Erythroblast (primary cell): Measurements from ENCODE around the gene DIAPH3.

Experiments
- GATA1 ChIP-seq: IDR thresholded peaks from 2 replicates; pipeline ENCODE4 v1.6.1; 2011; ENCODE audit warnings: low read depth, mild to moderate bottlenecking, control low read depth, low read length, moderate library complexity
- POLR2A ChIP-seq: IDR thresholded peaks from 2 replicates; pipeline ENCODE4 v1.6.1; 2011; ENCODE audit warnings: mild to moderate bottlenecking, low read length

DNA sequence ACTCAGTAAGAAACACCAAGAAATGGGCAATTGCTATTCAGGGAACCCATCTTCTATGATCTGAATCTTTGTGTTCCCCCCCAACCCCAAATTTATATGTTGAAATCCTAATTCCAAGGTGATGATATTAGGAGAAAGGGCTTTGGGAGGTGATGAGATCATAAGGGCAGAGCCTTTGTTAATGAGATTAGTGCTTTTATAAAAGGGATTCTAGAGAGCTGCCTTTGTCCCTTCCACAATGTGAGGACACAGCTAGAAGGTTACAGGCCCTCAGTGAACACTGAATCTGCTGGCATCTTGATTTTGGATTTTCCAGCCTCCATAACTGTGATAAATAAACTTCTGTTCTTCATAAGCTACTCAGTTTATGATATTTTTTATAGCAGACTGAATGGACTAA is 376.0 kb downstream of the DIAPH3 start:
- no peak for TF ChIP-seq POLR2A
- no peak for TF ChIP-seq GATA1
